HG03039 (cell line): ENCODE data around the gene ZSCAN21.
"Not testable (repeated sequence)": the region's sequence is repeated elsewhere in the genome, so short reads cannot be mapped to it uniquely, and the experiment has no call there.

ENCODE experiments used
- ATAC-seq: cut with Tn5 transposase; IDR thresholded peaks from one replicate; pipeline ENCODE4 v1.9.1; 2021; ENCODE audit warnings: mild to moderate bottlenecking, moderate library complexity; ENCODE audit not compliant: unreplicated experiment

Gene ZSCAN21

DNA sequence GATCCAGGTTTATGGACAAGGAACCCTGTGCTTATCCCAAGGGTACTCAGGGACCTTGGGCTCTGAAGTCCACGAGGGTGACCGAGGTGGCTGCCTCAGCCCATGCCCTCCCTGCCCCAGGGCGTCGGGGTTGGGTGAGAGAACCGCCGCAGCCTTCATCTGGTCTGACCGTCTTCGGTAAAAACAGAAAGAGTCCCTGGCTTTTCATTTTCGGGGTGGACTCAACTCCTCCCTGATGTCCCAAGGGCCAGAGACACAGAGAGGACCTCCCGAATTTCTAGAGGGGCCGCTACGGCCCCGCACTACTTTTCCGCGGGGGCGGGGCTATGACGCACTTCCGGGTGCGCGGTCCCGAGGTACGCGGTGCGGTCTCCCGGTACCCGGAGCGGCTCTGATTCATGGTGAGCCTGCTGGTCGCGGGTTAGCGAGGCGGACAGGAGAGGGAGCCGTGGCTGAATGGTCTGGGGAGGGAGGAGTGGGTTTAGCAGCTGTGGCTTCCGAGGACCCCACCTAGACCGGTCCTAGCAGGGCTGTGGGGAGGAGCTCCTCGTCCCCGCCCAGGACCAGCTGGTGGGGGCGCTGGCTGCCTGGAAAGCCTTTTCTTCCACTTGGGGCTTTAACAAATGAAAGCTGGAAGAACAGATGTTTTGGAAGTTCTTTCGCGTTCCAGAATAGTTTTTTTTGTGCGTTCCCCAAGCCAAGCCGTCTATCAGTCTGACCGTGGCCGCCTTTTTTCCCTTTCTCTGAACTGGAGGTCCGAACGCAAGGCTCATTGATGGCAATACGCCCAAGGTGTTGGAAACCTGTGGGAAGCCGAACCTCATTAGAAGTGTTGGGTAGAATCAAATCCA lies at the start of gene ZSCAN21:
Gene ZSCAN21, plus strand, starts transcription at position 334 of the 851 bp plus-strand sequence. CDS start 7,233 bp downstream, outside the sequence.
- ATAC-seq: peak; percentile 83

DNA sequence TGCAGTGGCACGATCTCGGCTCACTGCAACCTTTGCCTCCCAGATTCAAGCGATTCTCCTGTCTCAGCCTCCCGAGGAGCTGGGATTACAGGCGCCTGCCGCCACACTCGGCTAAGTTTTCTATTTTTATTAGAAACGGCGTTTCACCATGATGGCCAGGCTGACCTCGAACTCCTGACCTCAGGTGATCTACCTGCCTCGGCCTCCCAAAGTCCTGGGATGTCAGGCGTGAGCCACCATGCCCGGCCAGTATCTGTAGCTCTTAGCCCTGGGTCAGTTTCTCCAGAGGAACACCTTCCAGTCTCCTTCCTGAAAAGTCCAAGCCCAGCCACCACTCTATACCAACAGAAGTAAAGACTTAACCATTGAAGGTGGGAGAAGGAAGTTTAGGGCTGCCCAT lies 49.3 kb upstream of the ZSCAN21 start:
- ATAC-seq: no peak

DNA sequence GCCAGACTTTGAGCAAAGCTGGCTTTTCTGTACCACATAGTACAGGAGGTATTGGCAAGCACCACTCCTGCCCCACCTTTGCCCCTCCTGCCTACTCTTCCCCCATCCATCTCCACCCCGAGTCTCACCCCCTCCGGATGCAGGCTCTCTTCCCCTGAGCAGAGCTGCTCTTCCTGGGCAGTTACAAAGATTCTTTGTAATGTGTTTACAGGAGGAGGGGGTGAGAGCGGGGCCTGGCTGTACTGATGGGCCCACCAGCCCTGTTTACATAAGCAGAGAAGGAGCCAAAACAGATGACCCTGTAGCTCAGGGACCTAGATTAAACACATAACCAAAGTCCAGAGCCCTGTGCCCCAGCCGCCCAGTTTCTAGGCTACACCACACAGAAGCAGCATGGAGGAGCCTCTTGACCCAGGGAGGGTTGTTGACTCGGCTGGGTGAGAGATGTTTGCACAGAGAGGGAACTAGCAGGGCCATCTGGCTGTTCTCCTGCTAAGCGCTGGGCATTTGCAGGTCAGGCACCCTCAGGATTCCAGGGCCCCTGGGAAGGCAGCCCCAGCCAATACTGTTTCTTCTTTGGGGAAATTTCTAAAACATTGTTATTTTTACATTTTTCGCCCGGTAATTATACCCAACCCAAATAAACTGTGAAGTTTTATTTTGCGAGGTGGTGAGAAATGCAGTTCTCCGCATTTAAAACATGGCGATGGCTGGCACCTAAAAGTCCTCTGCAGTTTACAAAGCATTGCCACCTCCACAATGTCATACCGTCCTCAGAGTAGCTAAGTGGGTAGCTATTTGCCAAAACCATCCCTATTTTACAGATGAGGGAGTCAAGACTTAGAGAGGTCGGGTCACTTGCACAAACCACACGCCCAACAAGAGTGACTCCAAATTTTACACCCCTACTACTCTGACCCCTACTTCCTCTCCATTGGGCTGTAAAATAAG lies 45.6 kb upstream of the ZSCAN21 start:
- ATAC-seq: no peak

DNA sequence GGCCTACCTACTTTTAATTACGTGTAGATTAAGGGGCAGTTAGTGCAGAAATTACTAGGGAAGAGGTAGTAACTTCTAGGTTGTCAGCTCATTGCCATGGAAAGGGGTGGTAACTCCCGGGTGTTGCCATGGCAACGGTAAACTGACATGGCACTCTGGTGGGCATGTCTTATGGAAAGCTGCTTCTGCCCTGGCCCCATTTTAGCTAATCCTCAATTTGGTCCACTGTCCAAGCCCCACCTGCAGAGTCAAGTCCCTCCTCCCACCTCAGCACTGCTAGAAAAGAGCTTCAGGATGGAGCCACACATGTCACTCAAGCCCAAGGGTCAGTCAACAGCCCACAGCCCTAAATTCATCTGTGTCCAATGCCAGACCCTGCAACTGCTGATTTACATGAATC lies 41.7 kb upstream of the ZSCAN21 start:
- no peak for ATAC-seq

DNA sequence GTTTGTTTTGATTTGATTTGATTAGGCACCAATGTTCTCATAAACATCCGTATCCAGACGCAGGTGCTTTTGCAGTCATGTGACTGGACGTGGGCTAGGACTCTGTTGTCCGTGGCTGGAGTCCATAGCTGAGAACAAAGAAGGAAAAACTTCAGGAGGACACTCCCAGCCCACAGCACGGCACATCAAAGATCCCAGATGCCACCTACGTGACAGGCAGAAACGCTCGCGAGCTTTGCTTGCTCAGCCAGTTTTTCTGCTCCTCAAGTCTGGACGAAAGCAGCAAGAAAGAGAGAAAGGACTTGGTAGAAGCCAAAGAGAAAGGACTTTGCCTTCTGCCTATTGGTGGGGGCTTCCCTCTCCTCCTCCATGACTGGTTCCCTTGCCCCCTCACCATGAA lies 41.0 kb upstream of the ZSCAN21 start:
- no peak for ATAC-seq

DNA sequence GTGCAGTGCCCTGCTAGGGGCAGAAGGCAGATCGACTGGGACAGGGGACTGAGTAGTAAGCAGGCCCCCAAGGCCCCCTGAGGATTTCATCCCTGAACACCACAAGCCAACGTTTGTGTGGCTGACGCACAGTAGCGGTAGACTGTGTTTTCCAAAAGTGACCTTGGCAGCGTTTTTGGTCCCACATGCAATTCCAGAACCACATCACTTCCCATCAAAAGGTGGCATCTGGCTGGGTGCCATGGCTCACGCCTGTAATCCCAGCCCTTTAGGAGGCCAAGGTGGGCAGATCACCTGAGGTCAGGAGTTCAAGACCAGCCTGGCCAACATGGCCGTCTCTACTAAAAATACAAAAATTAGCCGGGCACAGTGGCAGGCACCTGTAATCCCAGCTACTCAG lies 39.6 kb upstream of the ZSCAN21 start:
- ATAC-seq: not testable (repeated sequence)

DNA sequence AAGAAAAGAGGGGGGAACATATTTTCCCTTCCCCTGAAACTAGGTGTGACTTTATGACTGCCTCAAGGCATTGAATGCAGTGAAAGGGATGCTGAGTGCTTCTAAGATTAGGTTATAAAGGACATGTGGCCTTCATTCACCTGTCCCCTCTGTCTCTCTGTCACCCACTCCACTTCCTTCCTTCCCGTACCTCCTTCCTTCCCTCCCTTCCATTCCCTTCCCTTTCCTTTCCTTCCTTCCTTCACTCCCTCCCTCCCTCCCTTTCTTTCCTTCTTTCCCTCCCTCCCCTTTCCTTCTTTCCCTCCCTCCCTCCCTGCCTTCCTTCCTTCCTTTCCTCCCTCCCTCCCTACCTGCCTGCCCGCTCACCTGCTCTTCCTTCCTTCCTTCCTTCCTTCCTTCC lies 38.7 kb upstream of the ZSCAN21 start:
- ATAC-seq: no peak

DNA sequence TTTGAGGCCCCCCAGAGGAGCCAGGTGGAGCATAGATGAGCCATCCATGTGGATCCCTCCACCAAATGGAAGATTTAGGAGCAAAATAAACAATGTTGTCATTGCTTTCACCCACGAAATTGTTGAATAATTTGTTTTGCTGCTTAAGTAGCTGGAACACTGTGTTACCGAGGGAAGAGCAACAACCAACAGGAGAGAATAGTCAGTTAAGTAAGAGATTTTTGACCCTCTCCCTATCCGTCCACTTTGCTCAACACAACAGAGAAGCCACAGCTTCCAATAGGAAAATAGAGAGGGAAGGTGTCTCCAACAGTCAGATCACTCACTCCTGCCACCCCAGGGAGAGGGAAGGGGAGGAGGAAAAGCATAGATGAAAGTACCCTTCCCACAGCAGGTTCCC lies 38.1 kb upstream of the ZSCAN21 start:
- no peak for ATAC-seq

DNA sequence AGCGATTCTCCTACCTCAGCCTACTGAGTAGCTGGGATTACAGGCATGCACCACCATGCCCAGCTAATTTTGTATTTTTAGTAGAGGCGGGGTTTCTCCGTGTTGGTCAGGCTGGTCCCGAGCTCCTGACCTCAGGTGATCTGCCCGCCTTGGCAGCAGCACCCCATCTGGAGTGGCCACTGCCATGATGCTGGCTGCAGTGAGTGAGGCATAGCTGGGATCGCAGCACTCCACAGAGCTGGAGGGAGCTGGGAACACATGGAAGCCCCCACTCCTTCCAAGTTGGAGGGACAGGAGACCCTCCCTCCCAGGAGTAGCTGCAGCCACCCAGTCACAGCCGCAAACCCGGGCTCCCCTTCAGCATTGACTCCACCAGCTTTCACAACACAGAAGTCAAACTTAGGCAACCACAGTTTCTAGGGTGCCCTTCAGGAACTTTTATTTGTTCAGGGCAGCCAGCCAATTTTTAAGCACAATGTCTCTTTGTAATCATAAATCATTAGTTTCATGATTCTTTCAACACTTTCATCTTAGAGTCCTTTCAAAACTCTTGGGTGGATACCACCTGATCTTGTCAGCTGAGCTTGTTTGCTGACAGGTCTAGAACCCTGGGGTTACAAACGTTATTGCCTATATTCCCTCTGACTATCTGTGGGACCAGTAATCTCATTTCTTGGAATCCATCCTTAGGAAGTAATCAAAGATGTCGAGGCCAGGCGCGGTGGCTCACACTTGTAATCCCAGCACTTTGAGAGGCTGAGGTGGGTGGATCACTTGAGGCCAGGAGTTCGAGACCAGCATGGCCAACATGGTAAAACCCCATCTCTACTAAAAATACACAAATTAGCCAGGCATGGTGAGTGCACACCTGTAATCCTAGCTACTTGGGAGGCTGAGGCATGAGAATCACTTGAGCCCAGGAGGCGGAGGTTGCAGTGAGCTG lies 36.9 kb upstream of the ZSCAN21 start:
- not testable (repeated sequence) for ATAC-seq

DNA sequence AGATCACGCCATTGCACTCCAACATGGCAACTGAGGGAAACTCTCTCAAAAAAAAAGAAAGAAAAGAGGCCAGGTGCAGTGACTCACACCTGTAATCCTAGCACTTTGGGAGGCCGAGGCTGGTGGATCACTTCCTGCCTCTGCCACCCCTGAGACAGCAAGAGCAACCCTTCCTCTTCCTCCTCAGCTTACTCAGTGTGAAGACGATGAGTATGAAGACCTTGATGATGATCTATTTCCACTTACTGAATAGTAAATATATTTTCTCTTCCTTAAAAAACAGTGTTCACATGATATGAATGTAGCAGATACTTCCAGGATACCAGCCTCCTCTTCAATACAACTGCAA lies 36.3 kb upstream of the ZSCAN21 start:
- no peak for ATAC-seq

DNA sequence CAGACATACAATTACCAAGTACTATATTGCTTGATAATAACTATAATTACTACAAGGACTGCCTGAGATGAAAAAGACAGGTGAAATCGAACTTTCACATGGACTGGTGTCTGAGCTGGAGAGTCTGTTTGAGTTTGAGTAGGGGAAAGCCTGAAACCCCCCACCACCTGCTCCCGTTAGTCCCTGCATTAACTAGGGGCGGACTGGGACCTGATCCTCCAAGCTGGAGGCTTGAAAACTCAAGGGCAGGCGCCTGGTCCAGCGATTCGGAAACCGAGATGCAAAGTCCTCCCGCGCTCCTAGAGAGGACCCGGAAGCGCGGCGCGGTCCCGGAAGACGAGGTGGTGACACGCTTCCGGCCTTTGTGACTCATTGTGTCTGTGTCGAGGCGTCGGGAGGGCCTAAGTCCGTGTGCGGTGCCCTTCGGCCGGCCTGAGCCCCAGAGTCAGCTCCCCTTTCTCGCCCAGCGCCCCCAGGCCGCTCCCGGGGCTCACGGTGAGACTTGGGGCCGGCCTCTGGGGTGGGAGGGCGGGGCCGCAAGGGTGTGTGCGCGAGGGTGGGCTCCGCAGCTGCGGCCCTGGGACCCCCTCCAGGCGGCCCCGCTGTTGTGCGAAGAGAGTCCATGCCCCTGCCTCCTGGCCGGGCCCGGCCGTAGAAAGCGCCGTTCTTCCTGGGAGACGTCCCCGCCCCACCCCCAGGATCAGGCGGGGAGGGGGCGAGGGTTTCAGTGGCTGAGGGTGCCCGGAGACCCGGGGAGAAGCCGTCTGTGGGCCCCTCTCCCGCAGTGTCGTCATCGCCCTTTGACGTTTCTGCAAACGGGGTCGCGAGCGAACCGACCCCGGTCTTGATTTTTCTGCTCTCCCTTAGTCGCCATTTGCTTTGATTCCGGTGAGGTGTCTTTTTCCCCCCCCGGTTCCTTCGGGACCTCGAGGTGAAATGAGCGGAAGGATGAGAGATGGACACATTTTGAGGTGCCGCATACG lies 34.1 kb upstream of the ZSCAN21 start, which contains the start of gene ZKSCAN1:
Gene ZKSCAN1, plus strand, starts transcription at position 365 of the 983 bp plus-strand sequence. CDS start 7,911 bp downstream, outside the sequence.
- ATAC-seq: peak; percentile 93

DNA sequence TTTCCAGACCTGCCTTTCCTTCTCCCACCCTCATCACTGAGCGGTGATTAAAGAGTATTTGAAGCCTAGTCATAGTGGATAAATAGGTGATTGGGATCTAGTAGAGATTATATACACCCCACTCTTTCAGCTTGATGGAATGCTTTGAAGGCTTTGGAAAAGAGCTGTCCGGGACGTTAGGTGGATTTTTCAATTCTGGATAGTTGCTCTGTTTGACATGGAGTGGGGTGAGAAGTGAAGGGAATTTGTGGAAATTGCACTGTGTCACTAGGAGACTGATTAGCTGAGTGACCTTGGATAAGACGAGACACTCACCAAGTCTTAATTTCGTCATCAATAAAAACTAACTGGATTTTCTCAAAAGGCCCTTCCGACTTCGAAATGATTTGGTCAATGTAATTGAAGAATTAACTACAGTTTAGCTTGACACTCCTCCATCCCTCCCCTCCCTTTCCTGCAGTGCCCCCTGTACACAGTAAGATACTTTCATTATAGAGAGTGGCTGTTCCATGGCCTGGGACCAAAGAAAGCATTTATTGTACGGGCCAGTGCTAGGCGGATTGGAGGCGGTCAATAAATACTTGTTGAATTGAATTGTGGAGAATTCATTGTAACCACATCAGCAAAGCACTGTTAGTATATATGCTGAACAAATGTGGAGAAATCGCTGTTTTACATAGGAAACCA lies 33.2 kb upstream of the ZSCAN21 start:
- ATAC-seq: no peak

DNA sequence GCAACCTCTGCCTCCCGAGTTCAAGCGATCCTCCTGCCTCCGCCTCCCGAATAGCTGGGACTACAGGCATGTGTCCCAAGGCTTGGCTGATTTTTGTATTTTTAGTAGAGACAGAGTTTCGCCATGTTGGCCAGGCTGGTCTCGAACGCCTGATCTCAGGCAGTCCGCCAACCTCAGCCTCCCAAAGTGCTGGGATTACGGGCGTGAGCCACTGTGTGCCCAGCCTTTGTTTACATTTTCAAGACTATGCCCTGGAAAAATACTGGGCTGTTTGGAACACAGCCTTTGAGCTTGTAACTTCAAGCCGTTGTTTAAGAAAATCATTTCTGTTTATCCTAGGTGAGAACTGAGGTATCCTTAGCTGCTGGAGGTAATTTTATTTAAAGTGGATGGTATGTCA lies 32.3 kb upstream of the ZSCAN21 start:
- no peak for ATAC-seq

DNA sequence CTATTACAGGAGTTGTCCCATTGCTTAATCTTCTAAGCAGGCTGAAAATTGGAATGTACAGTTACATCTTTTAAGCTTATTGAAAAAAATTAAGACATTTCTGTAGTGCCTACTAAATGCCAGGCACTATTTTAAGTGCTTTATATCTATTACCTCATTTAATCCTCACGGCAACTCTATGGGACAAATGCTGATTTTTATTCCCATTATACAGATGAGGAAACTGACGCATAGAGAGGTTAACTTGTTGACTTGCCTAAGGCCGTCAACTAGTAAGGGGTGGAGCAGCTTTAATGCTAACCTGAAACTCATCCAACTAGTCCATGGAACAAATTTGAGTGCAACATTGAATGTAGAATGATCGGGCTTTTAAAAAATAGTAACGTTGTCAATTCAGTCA lies 31.7 kb upstream of the ZSCAN21 start:
- ATAC-seq: no peak

DNA sequence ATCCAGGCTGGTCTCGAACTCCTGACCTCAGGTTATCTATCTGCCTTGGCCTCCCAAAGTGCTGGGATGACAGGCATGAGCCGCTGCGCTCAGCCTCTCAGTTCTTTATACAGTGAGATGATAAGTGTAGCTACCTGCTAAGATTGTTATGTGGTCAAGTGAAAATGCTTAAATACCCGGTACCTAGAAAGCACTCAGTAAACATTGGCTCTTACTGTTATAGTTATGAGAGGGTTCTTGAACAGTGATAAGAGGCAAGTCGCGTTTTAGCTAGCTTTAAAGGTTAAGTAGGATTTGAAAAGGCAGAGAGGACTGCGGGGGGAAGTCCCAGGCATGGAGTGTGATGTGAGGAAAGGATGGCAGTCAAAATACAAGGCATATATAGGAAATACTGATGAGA lies 29.7 kb upstream of the ZSCAN21 start:
- no peak for ATAC-seq

DNA sequence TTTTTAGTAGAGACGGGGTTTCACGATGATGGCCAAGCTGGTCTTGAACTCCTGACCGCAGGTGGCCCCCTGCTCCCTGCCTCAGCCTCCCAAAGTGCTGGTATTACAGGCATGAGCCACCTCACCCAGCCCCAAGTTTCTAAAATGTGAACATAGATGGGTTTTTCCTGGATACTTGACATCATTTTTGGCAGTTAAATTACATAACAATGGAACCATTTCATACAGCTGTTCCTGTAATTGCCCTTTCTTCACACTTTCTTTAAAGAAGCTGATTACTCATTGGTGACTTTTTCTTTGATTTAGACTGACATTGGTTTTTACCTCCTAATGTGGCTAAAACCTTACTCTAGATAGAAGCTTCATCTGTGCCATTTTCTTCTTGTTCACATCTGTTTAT lies 28.3 kb upstream of the ZSCAN21 start:
- ATAC-seq: no peak

DNA sequence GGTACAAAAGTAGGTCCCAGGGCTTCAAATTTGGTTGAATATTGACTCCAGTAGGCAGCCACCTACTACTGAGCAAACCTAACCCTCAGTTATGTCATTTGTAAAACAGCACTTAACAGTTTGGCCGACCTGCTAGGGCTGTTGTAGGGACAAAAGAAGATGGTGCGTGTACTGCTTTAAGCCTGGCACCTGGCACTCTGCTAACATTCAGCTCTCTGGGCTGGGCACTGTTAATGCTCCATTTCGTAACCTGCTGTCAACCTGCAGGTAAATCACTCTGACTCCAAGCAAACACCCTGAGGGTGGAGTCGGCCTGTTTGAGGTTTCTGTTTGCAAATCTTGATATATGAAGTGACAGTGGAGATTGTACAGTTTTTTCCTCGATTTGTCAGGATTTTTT lies 27.0 kb upstream of the ZSCAN21 start:
- ATAC-seq: no peak

DNA sequence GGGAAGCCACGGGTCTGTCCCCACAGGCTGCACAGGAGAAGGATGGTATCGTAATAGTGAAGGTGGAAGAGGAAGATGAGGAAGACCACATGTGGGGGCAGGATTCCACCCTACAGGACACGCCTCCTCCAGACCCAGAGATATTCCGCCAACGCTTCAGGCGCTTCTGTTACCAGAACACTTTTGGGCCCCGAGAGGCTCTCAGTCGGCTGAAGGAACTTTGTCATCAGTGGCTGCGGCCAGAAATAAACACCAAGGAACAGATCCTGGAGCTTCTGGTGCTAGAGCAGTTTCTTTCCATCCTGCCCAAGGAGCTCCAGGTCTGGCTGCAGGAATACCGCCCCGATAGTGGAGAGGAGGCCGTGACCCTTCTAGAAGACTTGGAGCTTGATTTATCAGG lies 26.0 kb upstream of the ZSCAN21 start:
- ATAC-seq: no peak
